DMS153 (cell line): ENCODE data around the gene HMGN1.
"Not testable (repeated sequence)": the region's sequence is repeated elsewhere in the genome, so short reads cannot be mapped to it uniquely, and the experiment has no call there.

ENCODE experiments used
- DNase-seq: peaks from one replicate; lab custom pipeline; 2025; lab: John Stamatoyannopoulos, UW

Gene HMGN1

GRCh38 chr21:39348355-39349210 lies at the start of gene HMGN1:
HMGN1 (minus strand) TSS chr21:39349088; CDS start chr21:39348917, 171 bp downstream.
- peak; percentile 33 for DNase-seq

DNA sequence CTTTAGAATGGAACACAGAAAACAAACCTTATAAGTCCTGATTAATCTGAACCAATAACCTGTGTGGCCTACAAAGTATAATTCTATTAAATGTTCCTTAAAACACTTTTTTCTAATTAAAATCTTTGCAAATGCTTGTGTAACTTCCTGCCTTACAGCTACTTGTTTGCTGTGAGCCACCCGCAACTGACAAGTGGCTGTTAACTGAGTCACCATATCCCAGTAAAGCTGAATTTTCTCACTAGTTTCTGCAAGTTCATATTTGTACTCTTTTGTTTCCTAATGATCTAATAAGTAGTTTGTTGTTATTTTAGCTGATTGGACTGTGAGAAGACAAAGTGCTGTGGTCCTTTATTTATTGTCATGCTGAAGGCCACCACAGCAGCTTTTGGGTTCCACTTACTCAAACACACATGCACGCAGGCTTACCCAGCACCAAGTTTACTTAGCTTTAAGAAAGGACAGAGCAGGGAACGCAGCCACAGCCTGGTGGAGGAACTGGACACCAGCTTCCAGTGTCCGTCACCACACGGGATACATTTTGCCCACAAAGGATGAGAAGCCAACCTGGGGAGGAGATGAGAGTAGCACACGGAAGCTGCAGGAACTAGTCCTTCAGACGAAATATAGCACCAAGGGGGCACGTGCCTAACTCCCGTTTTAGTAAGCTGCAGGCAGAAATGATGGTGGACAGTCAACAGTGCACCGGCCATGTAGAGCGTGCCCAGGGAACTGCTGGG lies 48.9 kb upstream of the HMGN1 start:
- no peak for DNase-seq

GRCh38 chr21:39392981-39393380 lies 44.1 kb upstream of the HMGN1 start:
- DNase-seq, result no peak

DNA sequence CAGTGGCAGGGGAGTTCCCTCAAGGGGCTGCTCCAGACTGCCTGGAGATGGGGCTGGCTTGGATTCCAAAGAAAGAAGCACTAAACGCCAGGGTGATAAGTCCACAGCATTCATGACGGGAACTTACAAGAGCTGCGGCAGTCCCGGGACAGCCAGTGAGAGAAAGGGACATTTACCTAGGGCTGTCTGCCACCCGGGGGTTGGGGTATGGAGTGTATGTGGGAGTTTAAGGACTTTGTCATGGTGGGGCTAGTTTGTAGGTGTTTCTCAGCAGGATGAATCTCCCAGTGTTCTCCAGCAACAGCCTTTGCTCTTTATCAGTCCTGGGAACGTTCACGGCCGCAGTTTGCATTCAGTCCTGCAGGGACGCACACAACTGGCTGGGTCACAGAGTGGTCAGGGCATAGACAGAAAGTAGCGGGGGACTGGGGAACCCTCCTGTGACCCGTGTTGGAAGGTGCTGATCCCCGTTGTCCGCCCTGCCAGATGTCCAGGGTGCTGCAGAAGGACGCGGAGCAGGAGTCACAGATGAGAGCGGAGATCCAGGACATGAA lies 41.4 kb upstream of the HMGN1 start:
- no peak for DNase-seq

DNA sequence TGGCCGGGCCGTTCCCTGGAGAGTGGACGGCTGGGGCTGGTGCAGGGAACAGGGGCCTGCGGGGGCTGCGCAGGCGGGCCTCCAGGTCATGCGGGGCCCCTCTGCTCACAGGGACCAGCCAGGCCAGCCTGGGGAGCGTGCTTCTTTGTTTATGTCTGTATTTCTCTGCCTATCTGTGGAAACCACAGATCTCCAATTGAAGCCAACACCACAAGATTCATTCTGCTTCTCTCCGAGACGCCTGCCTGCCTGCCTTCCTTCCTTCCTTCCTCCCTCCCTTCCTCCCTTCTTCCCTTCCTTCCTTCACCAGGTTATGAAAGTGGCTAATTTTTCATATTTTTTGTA lies 39.9 kb upstream of the HMGN1 start:
- DNase-seq, result no peak

GRCh38 chr21:39388038-39388810 lies 39.3 kb upstream of the HMGN1 start:
- DNase-seq, result peak; percentile 15

DNA sequence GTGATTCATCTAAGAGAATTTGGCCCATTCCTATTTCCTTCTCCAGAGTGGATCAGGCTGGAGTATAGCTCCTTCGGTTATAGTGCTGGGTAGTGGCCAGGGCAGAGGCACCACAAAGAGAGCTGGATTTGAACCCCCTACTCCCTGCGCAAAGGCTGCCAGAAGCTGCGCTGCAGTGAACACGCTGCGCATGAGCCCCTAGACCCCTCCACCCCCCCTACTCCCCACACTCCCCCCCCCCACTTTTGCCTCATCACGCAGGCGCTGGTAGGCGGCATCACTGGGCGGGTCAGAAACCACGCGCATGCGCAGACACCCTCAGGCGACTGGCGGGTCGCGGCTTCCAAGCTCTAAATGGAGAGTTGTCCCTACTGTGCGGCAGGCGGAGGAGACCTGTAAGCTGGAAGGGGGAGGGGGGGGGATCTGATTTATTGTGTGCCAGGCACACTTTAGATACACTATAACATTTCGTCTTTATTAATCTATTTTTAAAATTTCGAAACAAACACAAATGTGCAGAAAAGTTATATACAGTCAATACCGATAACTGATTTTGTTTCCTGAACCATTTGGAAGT lies 38.7 kb upstream of the HMGN1 start:
- DNase-seq, result peak; percentile 66

- no peak for DNase-seq
Measured at GRCh38 chr21:39386899-39387298, 38.0 kb upstream of the HMGN1 start.

DNA sequence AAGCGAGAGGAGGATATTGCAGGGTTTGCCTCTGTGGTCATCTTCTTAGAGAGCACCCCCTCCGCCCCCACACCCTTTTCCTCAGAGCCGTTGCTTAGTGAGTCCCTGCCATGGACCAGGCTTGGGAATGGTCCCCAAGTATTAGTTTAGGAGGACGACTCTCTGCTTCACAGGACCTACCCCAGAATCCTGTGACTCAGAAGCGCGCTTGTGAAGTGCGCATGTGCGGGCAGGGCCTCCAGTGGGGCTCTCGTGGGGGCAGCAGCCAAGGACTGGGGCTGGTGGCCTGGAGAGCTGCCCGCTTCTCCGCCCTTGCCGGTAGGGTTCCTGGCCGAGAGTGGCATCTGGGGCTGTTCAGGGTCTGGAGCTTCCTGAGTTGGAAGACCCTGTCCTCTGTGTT lies 37.3 kb upstream of the HMGN1 start:
- DNase-seq, result no peak

DNA sequence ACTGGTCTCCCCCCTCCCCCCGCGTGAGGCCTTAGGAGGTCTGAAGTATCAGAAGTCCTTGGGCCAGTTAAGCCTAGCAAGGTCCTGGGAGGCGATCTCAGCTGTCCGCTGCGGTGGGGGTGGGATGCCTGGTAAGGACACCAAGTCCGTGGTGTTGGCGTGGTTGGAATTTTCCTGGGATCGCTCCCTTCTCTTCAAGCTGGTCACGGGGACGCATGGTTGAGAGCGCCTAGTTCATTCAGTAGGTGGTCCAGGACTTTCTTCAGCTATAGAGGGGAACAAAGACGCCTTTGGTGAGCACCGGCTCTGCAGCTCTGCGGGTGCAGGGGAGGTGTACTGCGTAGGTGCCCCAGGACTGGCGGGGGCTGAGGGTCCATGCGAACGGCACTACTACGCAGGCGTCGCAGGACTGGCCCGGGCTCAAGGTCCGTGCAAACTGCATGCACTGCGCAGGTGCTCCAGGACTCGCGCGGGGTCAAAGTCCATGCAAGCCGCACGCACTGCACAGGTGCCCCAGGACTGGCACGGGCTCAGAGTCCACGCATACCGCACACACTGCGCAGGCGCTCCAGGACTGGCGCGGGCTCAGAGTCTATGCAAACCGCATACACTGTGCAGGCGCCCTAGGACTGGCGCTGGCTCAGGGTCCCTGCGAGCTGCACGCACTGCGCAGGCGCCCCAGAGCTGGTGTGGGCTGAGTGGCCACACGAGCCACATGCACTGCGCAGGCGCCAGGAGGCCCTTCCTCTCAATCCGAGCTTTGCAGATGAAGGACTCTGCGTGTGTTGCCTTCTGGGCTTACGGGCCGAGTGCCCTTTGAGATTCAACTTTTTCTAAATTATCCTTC lies 36.6 kb upstream of the HMGN1 start:
- peak; percentile 59 for DNase-seq

DNA sequence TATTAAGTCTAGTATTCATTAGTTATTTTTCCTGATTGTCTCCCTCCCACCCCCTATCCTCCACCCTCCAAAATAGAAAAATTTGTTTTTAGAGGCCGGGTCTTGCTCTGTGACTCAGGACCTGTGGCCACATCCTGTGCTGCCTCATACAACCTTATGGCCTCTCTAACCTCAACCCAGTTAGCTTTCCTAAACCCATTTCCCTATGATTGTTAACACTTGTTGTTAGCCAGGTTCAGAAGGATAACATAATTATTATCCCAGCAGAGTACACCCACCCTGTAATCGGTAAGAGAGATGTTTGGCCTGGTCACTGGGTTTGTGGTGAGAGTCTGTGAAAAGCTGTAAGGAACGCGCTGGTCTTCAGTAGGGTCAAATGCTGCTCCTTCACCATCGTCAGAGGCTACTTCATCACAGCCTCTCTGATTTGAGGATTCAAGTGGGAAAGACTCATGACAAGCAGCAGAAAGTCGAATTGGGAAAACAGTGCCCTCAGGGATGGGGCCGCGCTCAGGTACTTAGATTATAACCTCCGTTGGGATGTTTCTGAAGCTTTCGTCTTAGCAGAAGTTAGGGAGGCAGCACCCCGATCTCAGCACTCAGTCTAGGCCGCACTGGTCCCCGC lies 35.9 kb upstream of the HMGN1 start:
- no peak for DNase-seq

DNA sequence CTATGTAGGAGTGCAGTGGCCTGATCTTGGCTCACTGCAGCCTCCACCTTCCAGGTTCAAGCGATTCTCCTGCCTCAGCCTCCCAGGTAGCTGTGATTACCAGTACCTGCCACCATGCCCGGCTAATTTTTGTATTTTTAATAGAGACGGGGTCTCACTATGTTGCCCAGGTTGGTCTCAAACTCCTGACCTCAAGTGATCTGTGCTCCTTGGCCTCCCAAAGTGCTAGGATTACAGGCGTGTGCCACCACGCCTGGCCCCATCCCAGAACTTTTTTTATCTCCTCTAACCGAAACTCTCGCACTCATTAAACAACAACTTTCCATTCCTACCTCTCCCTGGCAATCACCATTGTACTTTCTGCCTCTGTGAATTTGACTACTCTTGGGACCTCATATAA lies 33.2 kb upstream of the HMGN1 start:
- not testable (repeated sequence) for DNase-seq

DNA sequence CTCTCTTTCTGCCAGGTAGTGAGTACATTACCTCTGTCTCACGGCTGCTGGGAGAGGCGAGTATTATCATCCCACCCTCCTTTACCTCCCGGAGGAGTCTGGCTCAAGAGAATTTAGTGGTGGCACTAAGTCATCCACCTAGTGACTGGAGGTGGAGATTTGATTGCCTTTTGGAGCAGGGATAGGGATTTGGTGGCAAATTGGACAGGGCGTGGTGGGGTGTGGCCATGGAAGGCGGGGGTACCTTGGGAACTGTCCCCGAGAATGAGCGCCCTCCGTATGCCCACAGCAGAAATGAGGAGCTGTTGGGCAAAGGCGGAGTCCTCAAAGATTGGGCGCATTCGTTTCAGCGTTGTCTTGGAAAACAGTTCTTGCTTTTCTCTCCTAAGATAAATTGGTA lies 32.1 kb upstream of the HMGN1 start:
- no peak for DNase-seq

DNA sequence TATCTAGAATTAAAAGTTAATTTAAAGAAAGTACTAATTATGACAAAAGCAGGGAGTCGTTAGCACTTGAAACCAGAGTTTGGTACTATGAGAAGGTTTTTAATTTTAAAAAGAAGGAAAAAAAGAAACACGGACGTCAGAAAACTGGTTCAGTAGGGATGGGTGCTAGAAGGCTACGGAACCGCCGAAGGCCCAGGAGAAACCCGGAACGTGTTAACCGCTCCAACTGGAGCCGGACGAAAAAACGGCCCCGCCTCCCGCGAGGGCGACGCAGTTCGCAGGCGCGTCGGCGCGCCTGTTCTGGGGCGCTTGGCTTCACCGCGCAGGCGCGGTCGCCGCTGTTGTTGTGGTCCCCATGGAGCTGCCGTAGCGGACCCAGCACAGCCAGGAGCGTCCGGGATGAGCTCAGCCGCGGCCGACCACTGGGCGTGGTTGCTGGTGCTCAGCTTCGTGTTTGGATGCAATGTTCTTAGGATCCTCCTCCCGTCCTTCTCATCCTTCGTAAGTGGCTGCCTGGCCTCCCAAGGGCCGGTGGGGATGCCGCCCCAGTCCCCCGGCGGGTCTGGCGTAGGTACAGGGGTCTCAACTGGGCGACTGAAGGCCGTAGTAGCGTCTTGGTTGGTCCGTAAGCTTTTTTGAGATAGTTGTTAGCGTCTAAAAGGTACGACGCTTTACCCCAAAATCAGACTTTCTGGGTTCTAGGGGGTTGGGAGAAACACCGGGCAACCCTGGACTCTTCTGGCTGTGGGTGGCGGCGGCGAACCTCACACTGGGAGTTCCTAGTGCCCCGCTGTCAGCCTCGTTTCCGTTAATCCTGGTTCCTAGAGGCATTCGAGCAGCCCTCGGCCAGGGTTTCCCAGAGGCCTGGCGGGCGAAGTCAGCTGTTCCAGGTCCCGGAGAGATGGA lies 31.4 kb upstream of the HMGN1 start:
- DNase-seq, result peak; percentile 74

GRCh38 chr21:39377444-39378050 lies 28.7 kb upstream of the HMGN1 start:
- peak; percentile 12 for DNase-seq

DNA sequence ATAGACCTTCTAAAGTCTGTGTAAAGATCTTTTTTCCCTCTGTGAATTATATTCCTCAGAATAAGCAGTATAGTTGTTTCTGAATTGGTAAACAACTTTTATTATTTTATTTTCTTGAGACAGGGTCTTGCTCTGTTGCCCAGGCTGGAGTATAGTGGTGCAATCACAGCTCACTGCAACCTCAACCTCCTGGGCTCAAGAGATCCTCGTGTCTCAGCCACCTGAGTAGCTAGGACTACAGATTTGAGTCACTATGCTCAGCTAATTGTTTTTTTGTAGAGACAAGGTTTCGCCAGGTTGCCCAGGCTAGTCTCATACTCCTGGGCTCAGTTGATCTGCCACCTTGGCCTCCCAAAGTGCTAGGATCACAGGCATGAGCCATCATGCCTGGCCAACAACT lies 26.6 kb upstream of the HMGN1 start:
- DNase-seq, result no peak

DNA sequence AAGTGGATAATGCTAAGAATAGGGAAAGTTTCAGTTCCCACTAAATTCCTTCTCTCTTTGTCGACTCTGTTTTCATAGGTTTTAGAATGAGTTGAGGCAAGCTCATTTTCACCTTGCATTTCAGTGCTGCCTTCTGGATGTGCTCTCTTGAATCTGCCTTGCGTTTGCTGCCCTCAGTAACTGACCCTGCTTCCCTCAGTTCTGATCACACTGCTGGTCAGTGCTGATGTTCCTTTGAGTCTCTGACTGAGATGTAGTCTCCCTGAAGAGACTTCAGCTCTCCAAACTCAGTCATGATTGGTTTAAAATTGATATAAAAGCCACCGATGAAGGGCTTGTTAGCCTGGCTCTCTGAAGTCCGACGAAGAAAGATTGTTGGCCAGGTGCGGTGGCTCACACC lies 25.2 kb upstream of the HMGN1 start:
- no peak for DNase-seq

- no peak for DNase-seq
Measured at GRCh38 chr21:39373634-39374033, 24.7 kb upstream of the HMGN1 start.

GRCh38 chr21:39369896-39370288 lies 21.0 kb upstream of the HMGN1 start:
- not testable (repeated sequence) for DNase-seq
